Omental fat pad (tissue), 4 donors: ENCODE data around the gene PNMA6E. TPM values are rescaled to one million over a fixed set of nuclear protein-coding genes. Genes with fewer than 3 reads are reported as not detected.

Experiments used
- ATAC-seq: fragments of 150-250 bp; one replicate; pipeline ENCODE4 v1.9.1; 2016; ENCODE audit warnings: mild to moderate bottlenecking, moderate library complexity; ENCODE audit not compliant: low FRiP score
- DNase-seq: peaks from one replicate; pipeline ENCODE4 v3.0.0-alpha.2; 2019; ENCODE audit warnings: low spot score
- total RNA-seq, 4 donors: library from RNA; depleted of rRNA; stranded (reverse); fragments of >200 nt; gene quantifications; one replicate each; pipeline ENCODE4 v1.1.0, GENCODE V29; 2016
- TF ChIP-seq, protein P1 (sequence below), 3 donors: fragments of 450-650 bp; IDR thresholded peaks; one replicate each; pipeline ENCODE4 v1.5.1; 2016 to 2017; ENCODE audit warnings: antibody characterized with exemption in 3 of 3, mild to moderate bottlenecking in 3 of 3, moderate library complexity in 2 of 3

Gene PNMA6E
- total RNA-seq, 4 donors from 2014 or later = 0.32 TPM; not detected in 3

GRCh38 chrX:153446950-153447580 lies 45.9 kb upstream of the PNMA6E start:
- DNase-seq (no peak), ATAC-seq (no peak)
- TF ChIP-seq, protein P1, sequence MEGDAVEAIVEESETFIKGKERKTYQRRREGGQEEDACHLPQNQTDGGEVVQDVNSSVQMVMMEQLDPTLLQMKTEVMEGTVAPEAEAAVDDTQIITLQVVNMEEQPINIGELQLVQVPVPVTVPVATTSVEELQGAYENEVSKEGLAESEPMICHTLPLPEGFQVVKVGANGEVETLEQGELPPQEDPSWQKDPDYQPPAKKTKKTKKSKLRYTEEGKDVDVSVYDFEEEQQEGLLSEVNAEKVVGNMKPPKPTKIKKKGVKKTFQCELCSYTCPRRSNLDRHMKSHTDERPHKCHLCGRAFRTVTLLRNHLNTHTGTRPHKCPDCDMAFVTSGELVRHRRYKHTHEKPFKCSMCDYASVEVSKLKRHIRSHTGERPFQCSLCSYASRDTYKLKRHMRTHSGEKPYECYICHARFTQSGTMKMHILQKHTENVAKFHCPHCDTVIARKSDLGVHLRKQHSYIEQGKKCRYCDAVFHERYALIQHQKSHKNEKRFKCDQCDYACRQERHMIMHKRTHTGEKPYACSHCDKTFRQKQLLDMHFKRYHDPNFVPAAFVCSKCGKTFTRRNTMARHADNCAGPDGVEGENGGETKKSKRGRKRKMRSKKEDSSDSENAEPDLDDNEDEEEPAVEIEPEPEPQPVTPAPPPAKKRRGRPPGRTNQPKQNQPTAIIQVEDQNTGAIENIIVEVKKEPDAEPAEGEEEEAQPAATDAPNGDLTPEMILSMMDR (IDR thresholded peaks at IDR 0.05) = no peak

- DNase-seq (no peak), ATAC-seq (no peak)
- TF ChIP-seq, protein P1 (IDR thresholded peaks at IDR 0.05) = no peak
Measured at GRCh38 chrX:153446636-153446936, 45.4 kb upstream of the PNMA6E start.

- TF ChIP-seq, protein P1 (IDR thresholded peaks at IDR 0.05) = no peak
- ATAC-seq = no peak
- no peak for DNase-seq
Measured at GRCh38 chrX:153445856-153446635, 44.9 kb upstream of the PNMA6E start, which contains the start of gene TREX2. TSS of gene TREX2 (minus strand) at chrX:153446056. CDS start at chrX:153445430, 626 bp downstream.

- ATAC-seq (no peak), DNase-seq (no peak)
- TF ChIP-seq, protein P1 (IDR thresholded peaks at IDR 0.05) = no peak
Measured at GRCh38 chrX:153445106-153445855, 44.1 kb upstream of the PNMA6E start.

GRCh38 chrX:153444333-153445011 lies 43.3 kb upstream of the PNMA6E start:
- TF ChIP-seq, protein P1 (IDR thresholded peaks at IDR 0.05) = no peak
- no peak for DNase-seq
- no peak for ATAC-seq

- TF ChIP-seq, protein P1 (IDR thresholded peaks at IDR 0.05) = no peak
- ATAC-seq (no peak), DNase-seq (no peak)
Measured at GRCh38 chrX:153443476-153444332, 42.6 kb upstream of the PNMA6E start.
